CD14-positive monocyte (primary cell): ENCODE results near the gene WNT7B. TPM values are rescaled to one million over a fixed set of nuclear protein-coding genes. Genes with fewer than 3 reads are reported as not detected.

Experiments
- DNase-seq, 3 donors: peaks; one replicate each; pipeline ENCODE4 v3.0.0-alpha.2; 2011 to 2022
- H2AFZ ChIP-seq: 2 replicates; pipeline ENCODE4 v1.6.0; 2012; ENCODE audit warnings: mild to moderate bottlenecking, low read depth, low read length, inconsistent platforms; ENCODE audit not compliant: insufficient read depth, poor library complexity, severe bottlenecking
- H3K27ac ChIP-seq, 2 donors: 1 replicate in 1 of 2; 2 replicates in 1 of 2; pipeline ENCODE4 v1.5.1; 2012 to 2013; ENCODE audit warnings: low read length in 2 of 2, control low read depth in 1 of 2, inconsistent platforms in 1 of 2, low read depth in 1 of 2, mild to moderate bottlenecking in 1 of 2
- H3K27me3 ChIP-seq, 2 donors: one replicate each; pipeline versions ENCODE4 v1.6.0 to v1.6.1; 2011 to 2013; ENCODE audit warnings: low read length in 2 of 2; ENCODE audit not compliant: control insufficient read depth in 2 of 2, insufficient read depth in 2 of 2
- H3K36me3 ChIP-seq, 2 donors: replicated peaks in 1 of 2; 1 replicate in 1 of 2; 2 replicates in 1 of 2; pipeline versions ENCODE4 v1.5.1 to v1.6.1; 2012 to 2013; ENCODE audit warnings: low read length in 2 of 2, control low read depth in 1 of 2, inconsistent platforms in 1 of 2, mild to moderate bottlenecking in 1 of 2; ENCODE audit not compliant: insufficient read depth in 2 of 2, control insufficient read depth in 1 of 2
- H3K4me1 ChIP-seq, 2 donors: 1 replicate in 1 of 2; 2 replicates in 1 of 2; pipeline versions ENCODE4 v1.5.1 to v1.6.1; 2012 to 2013; ENCODE audit warnings: low read length in 2 of 2, control low read depth in 1 of 2, inconsistent platforms in 1 of 2, mild to moderate bottlenecking in 1 of 2, moderate library complexity in 1 of 2; ENCODE audit not compliant: insufficient read depth in 2 of 2, control insufficient read depth in 1 of 2
- H3K4me2 ChIP-seq: replicated peaks from 2 replicates; pipeline ENCODE3; 2012; ENCODE audit warnings: low read length, moderate library complexity, mild to moderate bottlenecking; ENCODE audit not compliant: poor library complexity, severe bottlenecking; ENCODE audit errors: extremely low read depth
- H3K4me3 ChIP-seq, 3 experiments: fragments of 200-600 bp in 1 of 3; sonication (generic) in 1 of 3; replicated peaks in 1 of 3; 1 replicate in 2 of 3; 2 replicates in 1 of 3; pipeline ENCODE4 v1.5.1; 2011 to 2013; ENCODE audit warnings: low read length in 3 of 3, mild to moderate bottlenecking in 3 of 3, control low read depth in 2 of 3, low read depth in 2 of 3, inconsistent platforms in 1 of 3, moderate library complexity in 1 of 3
- H3K79me2 ChIP-seq: 2 replicates; pipeline ENCODE4 v1.6.0; 2012; ENCODE audit warnings: mild to moderate bottlenecking, control low read depth, inconsistent platforms, low read length, moderate library complexity; ENCODE audit not compliant: insufficient read depth
- H3K9ac ChIP-seq: 2 replicates; pipeline ENCODE4 v1.6.0; 2017; ENCODE audit warnings: low read length, mild to moderate bottlenecking; ENCODE audit not compliant: insufficient read depth, poor library complexity, severe bottlenecking
- H3K9me3 ChIP-seq, 2 donors: replicated peaks in 1 of 2; 1 replicate in 1 of 2; 2 replicates in 1 of 2; pipeline versions ENCODE4 v1.5.1 to v1.6.1; 2012 to 2013; ENCODE audit warnings: low read length in 2 of 2, control low read depth in 1 of 2; ENCODE audit not compliant: control insufficient read depth in 1 of 2, insufficient read depth in 1 of 2
- H4K20me1 ChIP-seq: 2 replicates; pipeline ENCODE4 v1.6.0; 2012; ENCODE audit warnings: mild to moderate bottlenecking, low read length, control low read depth, moderate library complexity; ENCODE audit not compliant: insufficient read depth
- H3K27ac Mint-ChIP-seq, 7 donors: one replicate each; pipeline ENCODE4 v1.8.0; 2020; ENCODE audit warnings: mild to moderate bottlenecking in 7 of 7, mixed read lengths in 7 of 7, moderate library complexity in 6 of 7, inconsistent platforms in 2 of 7
- H3K27me3 Mint-ChIP-seq, 3 donors: one replicate each; pipeline ENCODE4 v1.8.0; 2021 to 2022; ENCODE audit warnings: low read depth in 3 of 3, mild to moderate bottlenecking in 3 of 3, mixed read lengths in 3 of 3, moderate library complexity in 3 of 3, inconsistent platforms in 1 of 3
- H3K36me3 Mint-ChIP-seq, 2 donors: one replicate each; pipeline ENCODE4 v1.8.0; 2020; ENCODE audit warnings: mixed read lengths in 2 of 2, inconsistent platforms in 1 of 2, mild to moderate bottlenecking in 1 of 2
- H3K4me1 Mint-ChIP-seq: one replicate; pipeline ENCODE4 v1.8.0; 2020; ENCODE audit warnings: mild to moderate bottlenecking, mixed read lengths
- H3K4me3 Mint-ChIP-seq, 2 donors: one replicate each; pipeline ENCODE4 v1.8.0; 2020; ENCODE audit warnings: mild to moderate bottlenecking in 2 of 2, mixed read lengths in 2 of 2, moderate library complexity in 1 of 2
- H3K9me3 Mint-ChIP-seq, 7 donors: one replicate each; pipeline ENCODE4 v1.8.0; 2020 to 2022; ENCODE audit warnings: mixed read lengths in 7 of 7, mild to moderate bottlenecking in 6 of 7, moderate library complexity in 6 of 7, inconsistent platforms in 2 of 7
- WGBS: methylation state at CpG from one replicate; pipeline ENCODE4 v1.1.5; 2013; ENCODE audit warnings: missing lambda C conversion rate; ENCODE audit not compliant: insufficient coverage; 5-methylcytosine and 5-hydroxymethylcytosine counted together
- intact Hi-C, 2 donors: fragments of 100-400 bp; cut with micrococcal nuclease; formaldehyde crosslinking; loops; one replicate each; pipeline versions ENCODE4 v1.15.0 to v1.15.1; 2023
- polyA plus RNA-seq, 3 donors: library from polyadenylated mRNA; depleted of rRNA in 1 of 3; unstranded in 2 of 3; stranded (reverse) in 1 of 3; fragments of 300-500 nt in 2 of 3; fragments of >200 nt in 1 of 3; fragmentation: Illumina TruSeq in 2 of 3; gene quantifications; 1 replicate in 2 of 3; 2 replicates in 1 of 3; pipeline ENCODE4 v1.2.3, GENCODE V29; 2012 to 2021
- TF ChIP-seq, protein P1 (sequence below): fragments of 200-600 bp; IDR thresholded peaks from one replicate; pipeline ENCODE4 v1.8.0; 2022; ENCODE audit warnings: antibody characterized with exemption, mild to moderate bottlenecking

The WNT7B gene
- polyA plus RNA-seq, 3 donors, result not detected

DNA sequence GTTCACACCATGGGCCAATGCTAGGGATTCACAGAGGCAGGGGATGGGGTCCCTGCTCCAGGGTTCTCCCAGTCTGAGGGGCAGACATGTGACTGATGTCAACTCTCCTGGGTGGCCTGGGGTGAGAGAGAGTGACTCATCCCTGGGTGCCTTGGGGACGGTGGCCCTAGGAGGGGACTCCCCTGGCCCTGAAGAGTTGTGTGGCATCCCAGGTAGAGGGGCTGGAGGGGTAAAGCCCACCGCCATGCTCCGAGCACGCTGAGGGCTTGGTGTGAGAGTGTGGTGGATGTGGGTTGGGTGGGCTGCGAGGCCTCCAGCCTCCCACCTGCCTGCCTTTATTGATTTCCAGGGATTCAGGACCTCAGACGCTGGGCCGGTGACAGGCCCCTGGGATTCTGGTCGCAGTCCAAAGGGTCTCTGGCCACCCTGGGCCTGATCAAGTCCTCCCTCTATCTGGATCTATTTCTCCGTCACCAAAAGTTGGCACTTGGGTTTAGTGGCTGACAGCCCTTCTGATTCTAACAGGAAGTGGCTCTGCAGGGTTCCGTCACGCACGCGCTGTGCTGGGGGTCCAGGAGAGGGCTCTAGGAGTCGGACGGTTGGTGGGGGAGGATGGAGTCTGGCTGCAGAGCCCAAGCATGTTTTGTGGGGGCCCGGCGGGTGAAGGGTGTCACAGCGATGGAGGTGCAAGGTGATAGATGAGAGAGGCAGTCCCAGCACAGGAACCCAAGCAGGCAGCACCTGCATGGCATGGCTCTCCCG is 27.3 kb upstream of the WNT7B start:
- Histone ChIP-seq H3K4me2 (no peak overlapping the region), H3K9ac (no peak overlapping the region), H2AFZ (peak overlapping the region; percentile 54), H3K9me3 (peaks cover 4 to 5% of the 10 kb centered on the region in 2 donors), H3K4me1 (peaks cover 44% of the 10 kb centered on the region in 2 donors), H4K20me1 (no peaks in the 10 kb centered on the region), H3K27me3 (no peaks in the 10 kb centered on the region), H3K79me2 (no peaks in the 10 kb centered on the region), H3K36me3 (no peaks in the 10 kb centered on the region), H3K4me3 (no peak overlapping the region), H3K27ac (no peak overlapping the region)
- peak overlapping the region; percentile 4 to 73 for H3K4me3 Mint-ChIP-seq
- TF ChIP-seq, protein P1, sequence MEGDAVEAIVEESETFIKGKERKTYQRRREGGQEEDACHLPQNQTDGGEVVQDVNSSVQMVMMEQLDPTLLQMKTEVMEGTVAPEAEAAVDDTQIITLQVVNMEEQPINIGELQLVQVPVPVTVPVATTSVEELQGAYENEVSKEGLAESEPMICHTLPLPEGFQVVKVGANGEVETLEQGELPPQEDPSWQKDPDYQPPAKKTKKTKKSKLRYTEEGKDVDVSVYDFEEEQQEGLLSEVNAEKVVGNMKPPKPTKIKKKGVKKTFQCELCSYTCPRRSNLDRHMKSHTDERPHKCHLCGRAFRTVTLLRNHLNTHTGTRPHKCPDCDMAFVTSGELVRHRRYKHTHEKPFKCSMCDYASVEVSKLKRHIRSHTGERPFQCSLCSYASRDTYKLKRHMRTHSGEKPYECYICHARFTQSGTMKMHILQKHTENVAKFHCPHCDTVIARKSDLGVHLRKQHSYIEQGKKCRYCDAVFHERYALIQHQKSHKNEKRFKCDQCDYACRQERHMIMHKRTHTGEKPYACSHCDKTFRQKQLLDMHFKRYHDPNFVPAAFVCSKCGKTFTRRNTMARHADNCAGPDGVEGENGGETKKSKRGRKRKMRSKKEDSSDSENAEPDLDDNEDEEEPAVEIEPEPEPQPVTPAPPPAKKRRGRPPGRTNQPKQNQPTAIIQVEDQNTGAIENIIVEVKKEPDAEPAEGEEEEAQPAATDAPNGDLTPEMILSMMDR, result no peak
- H3K4me1 Mint-ChIP-seq, result peaks cover 54% of the 10 kb centered on the region
- H3K9me3 Mint-ChIP-seq, result peaks cover 2 to 4% (median 3%) of the 10 kb centered on the region in 7 donors
- H3K27ac Mint-ChIP-seq, result peak overlapping the region in 5 of 7 donors; percentile 36 to 83 (median 54)
- peaks cover 1 to 2% (median 2%) of the 10 kb centered on the region in 3 donors for H3K27me3 Mint-ChIP-seq
- peaks cover 2 to 3% of the 10 kb centered on the region in 2 donors for H3K36me3 Mint-ChIP-seq
- intact Hi-C loops, result no loop called here
- WGBS, result 16% methylated on average over 11 of the region's 19 CpGs
- DNase-seq, result peak in 2 of 3 donors; percentile 41 to 67

DNA sequence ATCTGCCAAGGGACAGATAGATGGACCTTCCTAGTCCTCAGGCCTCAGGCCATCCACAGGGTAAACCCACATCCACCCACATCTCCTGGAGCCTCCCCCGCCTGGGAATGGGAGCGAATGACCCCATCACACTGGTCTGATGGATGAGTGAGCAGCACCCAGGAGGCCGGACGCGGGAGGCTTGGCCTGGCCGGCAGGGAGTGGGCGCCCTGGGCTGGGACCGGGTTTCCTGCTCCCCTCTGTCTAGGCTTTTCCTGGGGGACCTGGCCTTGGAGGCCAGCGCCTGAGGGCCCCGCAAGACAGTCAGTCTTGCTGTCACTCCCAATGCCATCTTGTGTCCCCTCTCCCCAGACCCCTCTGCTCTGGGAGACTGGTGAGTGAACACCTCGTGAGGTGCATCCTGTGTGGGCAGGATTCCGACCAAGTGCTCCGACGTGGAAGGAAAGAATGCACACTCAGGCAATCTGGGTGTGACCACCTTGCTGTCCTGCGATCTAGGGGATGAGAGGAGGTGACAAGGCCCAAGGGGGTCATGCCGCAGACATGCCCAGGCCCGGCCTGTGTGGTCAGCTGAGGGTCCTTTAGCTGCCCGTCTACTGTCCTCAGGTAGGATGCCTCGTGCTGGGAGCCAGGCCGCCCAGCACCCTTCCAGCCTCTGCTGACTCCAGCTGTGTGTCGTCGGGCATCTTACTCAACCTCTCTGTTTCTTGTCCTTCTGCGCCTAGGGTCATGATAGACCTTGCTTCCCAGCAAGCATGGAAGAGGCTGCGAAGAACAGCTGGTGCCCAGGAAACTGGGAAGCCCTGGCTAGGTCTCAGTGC is 26.5 kb upstream of the WNT7B start:
- no peak overlapping the region for H2AFZ ChIP-seq
- H3K79me2 ChIP-seq, result no peaks in the 10 kb centered on the region
- TF ChIP-seq, protein P1, result no peak
- no peaks in the 10 kb centered on the region for H4K20me1 ChIP-seq
- no peak overlapping the region for H3K9ac ChIP-seq
- H3K4me1 Mint-ChIP-seq, result peaks cover 62% of the 10 kb centered on the region
- DNase-seq, result no peak
- no peak overlapping the region for H3K27ac ChIP-seq
- H3K27ac Mint-ChIP-seq, result peak overlapping the region in 1 of 7 donors; percentile 60
- peaks cover 1 to 2% (median 1%) of the 10 kb centered on the region in 3 donors for H3K27me3 Mint-ChIP-seq
- H3K4me1 ChIP-seq, result peaks cover 49 to 52% of the 10 kb centered on the region in 2 donors
- intact Hi-C loops, result no loop called here
- no peaks in the 10 kb centered on the region for H3K9me3 ChIP-seq
- no peaks in the 10 kb centered on the region for H3K36me3 Mint-ChIP-seq
- H3K4me2 ChIP-seq, result no peak overlapping the region
- no peak overlapping the region for H3K4me3 ChIP-seq
- peaks cover 0 to 2% (median 0%) of the 10 kb centered on the region in 7 donors for H3K9me3 Mint-ChIP-seq
- H3K27me3 ChIP-seq, result no peaks in the 10 kb centered on the region
- no peak overlapping the region for H3K4me3 Mint-ChIP-seq
- no peaks in the 10 kb centered on the region for H3K36me3 ChIP-seq
- 98% methylated on average over 23 of the region's 24 CpGs for WGBS
